ENCODE data around the gene SENP2. TPM values are rescaled to one million over a fixed set of nuclear protein-coding genes. Genes with fewer than 3 reads are reported as not detected.
"Not testable (repeated sequence)": the region's sequence is repeated elsewhere in the genome, so short reads cannot be mapped to it uniquely, and the experiment has no call there.

Gene SENP2
- total and polyA plus RNA-seq, 8 donors: 31.6 to 49.9 (median 43.7) TPM

GRCh38 chr3:185659942-185660921 lies 74.1 kb downstream of the SENP2 start:
- H3K9me3 ChIP-seq: no peaks in the 10 kb centered on the region
- H3K36me3 ChIP-seq: no peaks in the 10 kb centered on the region
- DNase-seq (peak; percentile 69 to 87 (median 81)), ATAC-seq (peak; percentile 91)
- peak overlapping the region in 1 of 2 donors; percentile 21 for H3K27ac ChIP-seq
- intact Hi-C loops (cut with DNase I): no loop called here
- TF ChIP-seq, protein P1, sequence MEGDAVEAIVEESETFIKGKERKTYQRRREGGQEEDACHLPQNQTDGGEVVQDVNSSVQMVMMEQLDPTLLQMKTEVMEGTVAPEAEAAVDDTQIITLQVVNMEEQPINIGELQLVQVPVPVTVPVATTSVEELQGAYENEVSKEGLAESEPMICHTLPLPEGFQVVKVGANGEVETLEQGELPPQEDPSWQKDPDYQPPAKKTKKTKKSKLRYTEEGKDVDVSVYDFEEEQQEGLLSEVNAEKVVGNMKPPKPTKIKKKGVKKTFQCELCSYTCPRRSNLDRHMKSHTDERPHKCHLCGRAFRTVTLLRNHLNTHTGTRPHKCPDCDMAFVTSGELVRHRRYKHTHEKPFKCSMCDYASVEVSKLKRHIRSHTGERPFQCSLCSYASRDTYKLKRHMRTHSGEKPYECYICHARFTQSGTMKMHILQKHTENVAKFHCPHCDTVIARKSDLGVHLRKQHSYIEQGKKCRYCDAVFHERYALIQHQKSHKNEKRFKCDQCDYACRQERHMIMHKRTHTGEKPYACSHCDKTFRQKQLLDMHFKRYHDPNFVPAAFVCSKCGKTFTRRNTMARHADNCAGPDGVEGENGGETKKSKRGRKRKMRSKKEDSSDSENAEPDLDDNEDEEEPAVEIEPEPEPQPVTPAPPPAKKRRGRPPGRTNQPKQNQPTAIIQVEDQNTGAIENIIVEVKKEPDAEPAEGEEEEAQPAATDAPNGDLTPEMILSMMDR (IDR thresholded peaks at IDR 0.05): peak; percentile 93 to 96
- no peaks in the 10 kb centered on the region for H3K27me3 ChIP-seq
- peaks cover 4 to 16% of the 10 kb centered on the region in 2 donors for H3K4me1 ChIP-seq
- no peak overlapping the region for H3K4me3 ChIP-seq

DNA sequence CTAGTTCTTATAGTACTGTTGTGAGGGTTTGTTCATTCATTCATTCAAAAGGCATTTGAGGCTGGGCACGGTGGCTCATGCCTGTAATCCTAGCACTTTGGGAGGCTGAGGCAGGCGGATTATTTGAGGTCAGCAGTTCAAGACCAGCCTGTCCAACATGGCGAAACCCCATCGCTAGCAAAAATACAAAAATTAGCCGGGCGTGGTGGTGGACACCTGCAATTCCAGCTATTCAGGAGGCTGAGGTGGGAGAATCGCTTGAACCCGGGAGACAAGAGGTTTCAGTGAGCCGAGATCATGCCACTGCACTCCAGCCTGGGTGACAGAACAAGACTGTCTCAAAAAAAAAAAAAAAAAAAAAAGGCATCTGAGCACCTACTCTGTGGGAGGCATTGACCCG lies 75.2 kb downstream of the SENP2 start:
- H3K9me3 ChIP-seq; H3K36me3 ChIP-seq; intact Hi-C loops (cut with DNase I); H3K27me3 ChIP-seq; H3K27ac ChIP-seq; DNase-seq; ATAC-seq; H3K4me3 ChIP-seq: not testable (repeated sequence)
- H3K4me1 ChIP-seq: peaks cover 4 to 16% of the 10 kb centered on the region in 2 donors

DNA sequence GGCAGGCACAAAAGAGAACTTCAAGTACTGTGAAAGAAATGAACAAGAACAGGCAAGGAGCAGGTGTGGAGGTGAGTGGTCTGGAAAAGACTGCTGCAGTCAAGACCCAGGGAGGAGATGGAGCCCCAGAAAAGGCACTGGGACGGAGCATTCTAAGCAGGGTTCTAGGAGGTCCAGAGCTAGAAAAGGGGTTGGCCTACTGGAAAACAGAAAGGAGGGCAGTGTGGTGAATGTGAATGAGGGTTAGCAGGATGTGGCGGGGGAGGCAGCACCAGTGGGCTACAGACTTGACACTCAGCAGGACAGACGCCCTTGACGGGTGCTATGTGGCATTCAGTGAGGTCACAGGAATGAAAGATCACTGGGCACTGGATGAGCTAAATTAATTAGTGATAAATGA lies 75.7 kb downstream of the SENP2 start:
- ATAC-seq (no peak), DNase-seq (no peak)
- TF ChIP-seq, protein P1 (IDR thresholded peaks at IDR 0.05): no peak
- H3K9me3 ChIP-seq: no peaks in the 10 kb centered on the region
- no peak overlapping the region for H3K27ac ChIP-seq
- no peaks in the 10 kb centered on the region for H3K36me3 ChIP-seq
- no peak overlapping the region for H3K4me3 ChIP-seq
- intact Hi-C loops (cut with DNase I): no loop called here
- peaks cover 4 to 16% of the 10 kb centered on the region in 2 donors for H3K4me1 ChIP-seq
- H3K27me3 ChIP-seq: no peaks in the 10 kb centered on the region

GRCh38 chr3:185663929-185664328 lies 77.8 kb downstream of the SENP2 start:
- TF ChIP-seq, protein P1 (IDR thresholded peaks at IDR 0.05): no peak
- H3K27ac ChIP-seq: no peak overlapping the region
- DNase-seq (no peak), ATAC-seq (no peak)
- no peak overlapping the region for H3K4me3 ChIP-seq
- H3K27me3 ChIP-seq: no peaks in the 10 kb centered on the region
- H3K4me1 ChIP-seq: peaks cover 0 to 12% of the 10 kb centered on the region in 2 donors
- no peaks in the 10 kb centered on the region for H3K9me3 ChIP-seq
- H3K36me3 ChIP-seq: no peaks in the 10 kb centered on the region
- intact Hi-C loops (cut with DNase I): no loop called here

- DNase-seq (no peak), ATAC-seq (no peak)
- TF ChIP-seq, protein P1 (IDR thresholded peaks at IDR 0.05): no peak
- no peak overlapping the region for H3K4me3 ChIP-seq
- intact Hi-C loops (cut with DNase I): no loop called here
- no peaks in the 10 kb centered on the region for H3K4me1 ChIP-seq
- no peaks in the 10 kb centered on the region for H3K9me3 ChIP-seq
- no peaks in the 10 kb centered on the region for H3K27me3 ChIP-seq
- H3K27ac ChIP-seq: no peak overlapping the region
- H3K36me3 ChIP-seq: peaks cover 0 to 8% of the 10 kb centered on the region in 2 donors
Observed at GRCh38 chr3:185667574-185667973, 81.5 kb downstream of the SENP2 start.

Measured in left lung (tissue), 10 donors.